IPS DF 6.9 (cell line): ENCODE results near the gene RBM26.

Experiments used
- DNase-seq: peaks from one replicate; pipeline ENCODE4 v3.0.0-alpha.2; 2013; ENCODE audit warnings: low read depth, low spot score
- H3K27ac ChIP-seq: one replicate; pipeline ENCODE4 v1.5.1; 2013; ENCODE audit warnings: low read length, control low read depth
- H3K27me3 ChIP-seq: 2 replicates; pipeline ENCODE4 v1.6.1; 2013; ENCODE audit warnings: mild to moderate bottlenecking, low read length; ENCODE audit not compliant: control insufficient read depth, insufficient read depth
- H3K36me3 ChIP-seq: 2 replicates; pipeline ENCODE4 v1.6.1; 2013; ENCODE audit warnings: low read length; ENCODE audit not compliant: control insufficient read depth, insufficient read depth
- H3K4me1 ChIP-seq: 2 replicates; pipeline ENCODE4 v1.6.1; 2013; ENCODE audit warnings: low read length; ENCODE audit not compliant: control insufficient read depth, insufficient read depth
- H3K4me3 ChIP-seq: 2 replicates; pipeline ENCODE4 v1.5.1; 2013; ENCODE audit warnings: mild to moderate bottlenecking, low read length
- H3K9me3 ChIP-seq: 2 replicates; pipeline ENCODE4 v1.6.1; 2013; ENCODE audit warnings: low read length, inconsistent platforms; ENCODE audit not compliant: control insufficient read depth, insufficient read depth
- WGBS: extraction: QIAGEN DNeasy Blood & Tissue Kit; methylation state at CpG from one replicate; pipeline ENCODE4 v1.1.7; 2013; ENCODE audit warnings: mixed read lengths, missing lambda C conversion rate; ENCODE audit not compliant: insufficient read length, insufficient coverage; 5-methylcytosine and 5-hydroxymethylcytosine counted together

RBM26 gene

DNA sequence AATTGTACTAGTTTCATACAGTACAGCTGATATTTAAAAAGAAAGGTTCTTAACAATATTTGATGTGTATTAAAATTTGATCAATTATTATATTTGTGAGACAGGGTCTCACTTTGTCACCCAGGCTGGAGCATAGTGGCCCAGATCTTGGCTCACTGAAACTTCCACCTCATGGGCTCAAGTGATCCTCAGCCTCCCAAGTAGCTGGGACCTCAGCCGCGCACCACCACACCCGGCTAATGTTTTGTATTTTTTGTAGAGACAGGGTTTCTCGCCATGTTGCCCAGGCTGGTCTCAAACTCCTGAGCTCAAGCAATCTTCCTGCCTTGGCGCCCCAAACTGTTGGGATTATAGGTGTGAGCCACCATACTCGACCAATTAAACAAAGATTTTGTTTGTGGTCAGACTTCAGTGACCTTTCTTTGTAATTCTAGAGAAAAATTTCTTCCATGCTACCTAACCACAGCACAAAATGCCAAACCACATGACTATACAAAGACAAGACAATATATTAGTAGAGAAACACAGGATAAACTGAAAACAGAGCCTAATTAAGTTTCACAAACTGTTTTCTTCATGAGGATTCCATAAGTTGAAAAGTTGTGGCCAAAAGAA, 59.6 kb downstream of the RBM26 start:
- no peaks in the 10 kb centered on the region for H3K9me3 ChIP-seq
- no peaks in the 10 kb centered on the region for H3K4me1 ChIP-seq
- H3K4me3 ChIP-seq, result no peak overlapping the region
- H3K27ac ChIP-seq, result no peak overlapping the region
- H3K27me3 ChIP-seq, result no peaks in the 10 kb centered on the region
- DNase-seq, result no peak
- WGBS, result no CpG with 5 or more reads among the region's 6 CpGs
- no peaks in the 10 kb centered on the region for H3K36me3 ChIP-seq

GRCh38 chr13:79341202-79341601, 64.9 kb downstream of the RBM26 start:
- H3K4me1 ChIP-seq, result no peaks in the 10 kb centered on the region
- H3K27me3 ChIP-seq, result no peaks in the 10 kb centered on the region
- no peak overlapping the region for H3K4me3 ChIP-seq
- H3K36me3 ChIP-seq, result peaks cover 2% of the 10 kb centered on the region; the same call in 1 of the 2 replicates
- no CpG with 5 or more reads among the region's 1 CpG for WGBS
- DNase-seq, result no peak
- H3K9me3 ChIP-seq, result no peaks in the 10 kb centered on the region
- no peak overlapping the region for H3K27ac ChIP-seq

DNA sequence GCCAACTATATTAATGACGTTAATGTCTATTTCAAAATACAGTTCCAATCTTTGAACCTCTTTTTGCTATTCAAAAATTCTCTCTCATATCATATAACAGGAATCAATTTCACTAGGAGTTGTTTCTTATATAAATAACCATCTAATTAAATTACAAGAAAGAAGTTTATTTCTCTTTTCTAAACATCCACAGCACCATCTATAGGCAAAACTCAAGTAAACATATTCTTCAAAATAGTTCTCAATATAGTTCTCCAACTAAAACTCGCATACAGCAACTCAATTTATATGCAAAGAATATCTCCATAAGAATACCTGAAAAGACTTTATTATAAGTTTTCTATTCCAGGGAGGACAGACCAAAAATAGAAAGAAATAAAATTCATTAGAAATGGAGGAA, 65.6 kb downstream of the RBM26 start:
- no peak overlapping the region for H3K27ac ChIP-seq
- 100% methylated on average over 1 of the region's 2 CpGs for WGBS
- H3K9me3 ChIP-seq, result no peaks in the 10 kb centered on the region
- DNase-seq, result no peak
- no peak overlapping the region for H3K4me3 ChIP-seq
- H3K27me3 ChIP-seq, result no peaks in the 10 kb centered on the region
- H3K4me1 ChIP-seq, result no peaks in the 10 kb centered on the region
- H3K36me3 ChIP-seq, result peaks cover 2% of the 10 kb centered on the region; the same call in 1 of the 2 replicates

DNA sequence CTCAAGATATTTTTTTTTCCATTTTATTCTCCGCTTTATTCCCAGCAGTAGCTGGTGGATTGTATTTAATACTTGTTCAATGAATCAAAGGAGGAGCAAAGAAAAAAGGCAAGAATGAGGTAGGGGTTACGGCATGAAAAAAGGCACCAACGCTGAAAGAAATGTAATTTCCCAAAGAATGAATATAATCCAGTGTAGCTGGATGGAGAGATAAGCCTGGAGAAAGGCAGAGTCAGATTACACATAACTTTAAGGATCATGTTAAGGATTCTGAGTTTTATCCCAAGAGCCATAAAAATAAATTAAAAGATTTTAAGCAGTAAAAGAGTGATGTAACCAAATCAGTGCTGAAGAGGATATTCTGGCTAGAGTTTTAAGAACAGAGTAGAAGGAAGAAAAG, 67.7 kb downstream of the RBM26 start:
- H3K36me3 ChIP-seq, result peaks cover 6% of the 10 kb centered on the region; the same call in 1 of the 2 replicates
- no CpG with 5 or more reads among the region's 3 CpGs for WGBS

DNA sequence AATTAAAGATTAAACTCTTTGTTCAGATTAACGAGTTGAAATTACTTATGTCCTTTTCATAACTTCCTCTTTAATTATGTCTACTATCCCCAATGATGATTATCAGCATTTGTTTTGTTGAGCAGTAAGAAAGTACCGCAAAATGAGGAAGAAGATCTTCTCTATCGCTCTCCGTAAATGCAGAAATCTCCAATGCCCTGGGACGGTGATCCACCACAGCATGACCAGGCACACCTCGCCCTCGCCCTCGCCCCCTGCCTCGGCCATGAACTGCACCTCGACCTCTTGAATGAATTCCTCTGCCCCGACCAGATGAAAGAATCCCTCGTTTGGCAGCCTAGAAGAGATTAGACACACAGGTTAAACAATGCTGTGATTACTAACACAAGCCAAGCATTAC, 69.1 kb downstream of the RBM26 start:
- Histone ChIP-seq H3K27ac (no peak overlapping the region), H3K9me3 (no peaks in the 10 kb centered on the region), H3K4me3 (no peak overlapping the region), H3K27me3 (no peaks in the 10 kb centered on the region), H3K4me1 (no peaks in the 10 kb centered on the region), H3K36me3 (peaks cover 6% of the 10 kb centered on the region; the same call in 1 of the 2 replicates)
- no peak for DNase-seq
- WGBS, result no CpG with 5 or more reads among the region's 12 CpGs

More for the DNA sequence above, 67.7 kb downstream of the RBM26 start:
- no peaks in the 10 kb centered on the region for H3K9me3 ChIP-seq
- no peak overlapping the region for H3K27ac ChIP-seq
- H3K4me1 ChIP-seq, result no peaks in the 10 kb centered on the region
- no peak overlapping the region for H3K4me3 ChIP-seq
- DNase-seq, result no peak
- no peaks in the 10 kb centered on the region for H3K27me3 ChIP-seq

GRCh38 chr13:79328510-79328909, 77.5 kb downstream of the RBM26 start:
- no peak overlapping the region for H3K27ac ChIP-seq
- no peaks in the 10 kb centered on the region for H3K27me3 ChIP-seq
- H3K36me3 ChIP-seq, result no peaks in the 10 kb centered on the region
- DNase-seq, result no peak
- H3K9me3 ChIP-seq, result no peaks in the 10 kb centered on the region
- H3K4me1 ChIP-seq, result no peaks in the 10 kb centered on the region
- no CpG with 5 or more reads among the region's 1 CpG for WGBS
- no peak overlapping the region for H3K4me3 ChIP-seq

DNA sequence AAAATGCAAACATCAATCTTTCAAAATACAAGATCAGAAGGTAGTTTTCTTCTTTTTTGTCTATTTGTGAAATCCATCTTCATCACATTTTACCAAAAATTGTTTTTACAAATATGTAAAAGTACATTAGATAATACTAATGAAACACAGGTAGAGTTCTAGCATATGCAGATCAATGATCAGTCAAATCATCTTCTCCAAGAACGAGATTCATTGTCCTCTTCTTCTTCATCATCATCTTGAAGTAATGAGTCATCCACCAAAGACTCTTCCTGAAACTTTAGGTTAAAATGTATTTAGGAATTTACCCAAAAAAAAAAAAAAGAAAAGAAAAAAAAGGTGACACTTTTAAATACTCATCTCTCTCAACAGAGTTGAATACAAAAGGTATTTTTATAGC, 85.6 kb downstream of the RBM26 start:
- WGBS, result no CpG with 5 or more reads among the region's 1 CpG
- H3K27me3 ChIP-seq, result no peaks in the 10 kb centered on the region
- H3K4me3 ChIP-seq, result no peak overlapping the region
- H3K9me3 ChIP-seq, result no peaks in the 10 kb centered on the region
- no peaks in the 10 kb centered on the region for H3K36me3 ChIP-seq
- H3K4me1 ChIP-seq, result no peaks in the 10 kb centered on the region
- no peak for DNase-seq
- H3K27ac ChIP-seq, result no peak overlapping the region

DNA sequence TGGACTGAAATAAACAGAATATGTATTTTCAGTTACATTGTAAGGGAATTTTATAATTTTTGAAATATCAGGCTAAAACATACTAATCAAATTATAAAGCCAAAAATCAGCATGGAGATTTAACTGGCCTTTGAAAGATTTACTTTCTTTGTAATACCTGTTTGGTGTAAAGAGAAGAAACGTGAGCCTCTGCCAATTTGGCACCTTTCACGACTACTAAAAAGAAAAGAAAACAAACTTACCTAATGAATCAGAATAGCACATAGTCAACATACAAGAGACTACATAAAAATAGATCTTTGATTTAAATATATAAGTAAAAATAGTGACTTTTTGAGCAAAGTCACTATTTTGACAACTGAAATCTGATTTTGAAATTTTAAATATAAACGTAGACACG, 87.4 kb downstream of the RBM26 start:
- H3K4me3 ChIP-seq, result no peak overlapping the region
- no peak overlapping the region for H3K27ac ChIP-seq
- DNase-seq, result no peak
- no peaks in the 10 kb centered on the region for H3K27me3 ChIP-seq
- no peaks in the 10 kb centered on the region for H3K4me1 ChIP-seq
- no peaks in the 10 kb centered on the region for H3K36me3 ChIP-seq
- no peaks in the 10 kb centered on the region for H3K9me3 ChIP-seq
- WGBS, result no CpG with 5 or more reads among the region's 4 CpGs

DNA sequence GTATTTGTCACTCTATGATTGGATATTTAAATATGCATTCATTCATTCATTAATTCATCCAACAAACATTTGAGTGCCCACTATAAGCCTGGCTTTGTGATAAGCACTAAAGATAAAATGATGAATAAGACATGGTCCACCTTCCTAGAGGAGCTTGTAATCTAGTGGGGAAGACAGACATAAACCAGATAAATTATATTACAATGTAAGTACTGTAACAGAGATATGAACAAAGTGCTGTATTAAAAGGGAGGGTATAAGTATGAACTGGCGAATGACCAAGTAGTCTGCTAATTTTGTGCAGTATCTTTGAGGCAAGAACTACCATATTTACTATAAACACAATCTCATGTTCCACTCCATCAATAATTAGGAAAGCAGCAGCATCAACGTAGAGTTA, 88.2 kb downstream of the RBM26 start:
- no CpG with 5 or more reads among the region's 2 CpGs for WGBS
- DNase-seq, result no peak
- no peak overlapping the region for H3K4me3 ChIP-seq
- H3K4me1 ChIP-seq, result no peaks in the 10 kb centered on the region
- no peaks in the 10 kb centered on the region for H3K9me3 ChIP-seq
- H3K36me3 ChIP-seq, result no peaks in the 10 kb centered on the region
- H3K27me3 ChIP-seq, result no peaks in the 10 kb centered on the region
- H3K27ac ChIP-seq, result no peak overlapping the region

GRCh38 chr13:79314652-79315051, 91.4 kb downstream of the RBM26 start:
- Histone ChIP-seq H3K27me3 (no peaks in the 10 kb centered on the region), H3K4me3 (no peak overlapping the region), H3K27ac (no peak overlapping the region), H3K9me3 (no peaks in the 10 kb centered on the region), H3K36me3 (no peaks in the 10 kb centered on the region), H3K4me1 (no peaks in the 10 kb centered on the region)
- DNase-seq, result no peak
- WGBS, result no CpG with 5 or more reads among the region's 3 CpGs

DNA sequence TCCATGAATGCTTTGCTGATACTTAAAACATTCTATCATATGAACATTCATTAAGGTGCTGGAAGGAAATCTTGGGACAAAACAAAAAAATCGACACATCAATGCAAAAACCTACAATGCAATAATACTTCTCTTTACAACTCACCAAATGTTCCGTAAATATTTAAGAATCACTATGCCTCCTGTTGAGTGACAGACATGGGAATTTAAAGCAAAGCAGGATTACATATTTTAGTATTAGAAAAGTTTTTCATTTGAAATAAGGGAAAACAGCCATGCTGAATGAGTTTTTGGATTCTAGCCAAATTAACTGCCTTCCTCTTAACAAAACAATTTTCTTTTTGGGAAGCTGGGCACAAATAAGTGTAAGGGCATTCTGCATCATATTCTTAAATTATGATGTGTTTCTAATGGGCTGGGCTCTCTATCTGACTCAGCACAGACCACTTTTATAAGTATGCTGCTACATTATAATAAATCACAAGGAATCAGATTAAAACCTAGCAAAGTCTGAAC, 93.7 kb downstream of the RBM26 start:
- no peak overlapping the region for H3K4me3 ChIP-seq
- no peaks in the 10 kb centered on the region for H3K9me3 ChIP-seq
- no CpG with 5 or more reads among the region's 2 CpGs for WGBS
- H3K27me3 ChIP-seq, result no peaks in the 10 kb centered on the region
- DNase-seq, result no peak
- H3K4me1 ChIP-seq, result no peaks in the 10 kb centered on the region
- no peak overlapping the region for H3K27ac ChIP-seq
- H3K36me3 ChIP-seq, result no peaks in the 10 kb centered on the region
